HG02840 (cell line): ENCODE results near the gene CEP135.

Experiments
- ATAC-seq: cut with Tn5 transposase; IDR thresholded peaks from one replicate; pipeline ENCODE4 v1.9.1; 2021; ENCODE audit warnings: mild to moderate bottlenecking, moderate library complexity, moderate number of reproducible peaks; ENCODE audit not compliant: unreplicated experiment, low FRiP score

CEP135 gene

DNA sequence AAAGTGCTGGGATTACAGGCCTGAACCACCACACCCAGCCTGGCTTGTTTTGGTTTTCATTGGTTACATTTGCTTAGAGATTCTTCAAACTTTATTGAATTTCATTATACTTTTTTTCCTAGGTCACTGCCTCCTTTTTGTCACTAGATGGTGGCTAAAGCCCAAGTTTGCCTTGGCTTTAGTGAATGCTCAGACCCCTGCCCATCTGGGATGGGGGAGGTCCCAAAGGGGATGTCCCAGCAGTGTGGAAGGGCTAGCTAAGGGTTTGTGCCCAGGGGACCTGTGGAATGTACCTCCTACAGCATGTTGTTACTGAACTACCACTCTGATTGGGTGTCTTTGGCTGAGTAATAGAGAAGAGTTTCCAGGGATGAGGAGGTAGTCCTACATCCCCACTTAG, 58.4 kb downstream of the CEP135 start:
- ATAC-seq: no peak

DNA sequence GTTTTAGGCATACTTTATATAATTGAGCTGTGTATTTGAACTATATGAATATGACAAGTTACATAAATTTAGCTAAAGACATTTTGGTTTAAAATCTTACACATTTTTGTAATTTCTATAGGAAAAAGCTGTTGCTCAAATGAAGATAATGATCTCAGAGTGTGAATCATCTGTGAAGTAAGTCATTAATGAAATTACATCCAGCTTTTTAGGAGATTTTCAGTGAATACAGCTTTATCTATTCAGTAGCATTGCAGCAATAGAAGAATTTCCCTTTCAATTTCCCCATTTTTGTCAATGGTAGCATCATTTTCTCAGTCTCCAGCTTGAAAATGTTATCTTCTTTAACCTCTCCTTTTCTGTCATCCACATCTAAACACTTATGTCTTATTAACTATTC, 59.5 kb downstream of the CEP135 start:
- no peak for ATAC-seq

DNA sequence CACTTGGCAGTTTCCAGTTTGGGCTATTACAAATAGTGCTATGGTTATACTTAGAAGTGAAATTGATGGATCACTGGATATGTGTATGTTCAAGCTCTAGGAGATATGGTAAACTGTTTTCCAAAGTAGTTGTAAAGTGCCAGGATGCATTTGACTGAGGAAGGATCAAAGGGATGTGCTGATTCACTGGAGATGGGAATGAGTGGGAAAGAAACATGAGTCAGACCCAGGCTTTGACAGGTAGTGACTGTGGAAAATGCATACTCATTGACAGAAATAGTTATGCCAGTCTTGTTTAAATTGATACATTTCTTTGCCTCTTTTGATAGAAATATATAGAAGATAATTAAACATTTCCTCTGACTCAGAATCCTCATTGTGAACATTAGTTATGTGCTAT, 77.9 kb downstream of the CEP135 start:
- ATAC-seq: no peak

DNA sequence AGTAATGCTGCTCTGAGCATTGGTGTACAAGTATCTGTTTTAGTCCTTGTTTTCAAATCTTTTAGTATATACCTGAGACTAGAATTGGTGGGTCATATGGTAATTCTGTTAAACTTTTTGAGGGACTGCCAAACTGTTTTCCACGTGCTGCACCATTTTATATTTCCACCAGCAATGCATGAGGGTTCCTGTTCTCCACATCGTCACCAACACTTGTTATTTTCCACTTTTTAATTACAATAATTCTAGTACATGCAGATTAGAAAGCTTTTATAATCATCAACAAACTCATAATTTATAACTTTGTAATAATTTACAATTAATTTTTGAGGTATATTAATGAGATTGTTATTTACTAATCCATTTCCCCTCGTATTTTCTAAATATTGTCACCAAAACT, 79.4 kb downstream of the CEP135 start:
- ATAC-seq: no peak

DNA sequence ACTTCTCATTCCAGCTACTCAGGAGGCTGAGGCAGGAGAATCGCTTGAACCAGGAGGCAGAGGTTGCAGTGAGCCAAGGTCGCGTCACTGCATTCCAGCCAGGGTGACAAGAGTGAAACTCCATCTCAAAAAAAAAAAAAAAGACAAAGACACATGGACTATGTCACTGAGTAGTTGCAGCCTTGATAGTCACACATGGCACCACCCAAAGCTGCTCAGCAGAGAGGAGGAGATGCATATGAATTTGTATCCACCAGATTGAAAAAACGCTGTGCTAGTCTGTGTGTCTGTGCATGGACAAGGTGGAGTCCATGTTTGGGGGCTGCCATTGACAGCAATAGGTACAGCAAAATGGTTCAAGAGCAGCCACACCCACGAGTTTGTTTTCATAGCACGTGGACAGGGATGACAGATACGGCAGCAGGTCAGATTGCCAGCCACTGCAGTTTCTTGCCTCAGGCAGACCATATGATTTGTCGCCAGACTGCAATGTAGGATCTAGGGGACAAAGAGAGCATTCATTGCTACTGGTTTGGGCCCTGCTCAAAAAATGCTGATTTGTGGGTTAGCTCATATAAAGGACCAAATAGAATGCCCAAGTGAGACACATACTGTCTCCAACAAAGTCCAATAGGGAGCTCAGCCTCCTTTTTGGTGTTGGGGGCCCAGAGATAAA, 89.9 kb downstream of the CEP135 start:
- ATAC-seq: no peak

DNA sequence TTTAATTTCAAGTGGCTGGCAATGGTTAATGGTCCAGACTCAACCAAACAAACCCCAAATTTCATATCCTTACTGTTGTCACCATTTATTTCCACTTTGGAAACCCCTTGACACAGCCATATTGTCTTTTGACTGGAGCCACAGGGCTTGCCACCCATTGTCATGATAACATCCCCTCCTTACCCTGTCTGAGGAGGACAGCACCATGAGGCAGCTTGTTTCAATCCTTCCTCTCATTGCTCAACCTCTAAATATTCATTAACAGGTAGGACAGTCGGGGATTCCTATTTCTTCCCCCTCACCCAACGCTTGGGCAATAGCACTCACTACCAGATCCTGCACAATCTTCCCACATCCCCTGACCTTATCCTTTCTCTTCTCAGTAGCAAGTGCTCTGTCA, 92.1 kb downstream of the CEP135 start:
- ATAC-seq: no peak

DNA sequence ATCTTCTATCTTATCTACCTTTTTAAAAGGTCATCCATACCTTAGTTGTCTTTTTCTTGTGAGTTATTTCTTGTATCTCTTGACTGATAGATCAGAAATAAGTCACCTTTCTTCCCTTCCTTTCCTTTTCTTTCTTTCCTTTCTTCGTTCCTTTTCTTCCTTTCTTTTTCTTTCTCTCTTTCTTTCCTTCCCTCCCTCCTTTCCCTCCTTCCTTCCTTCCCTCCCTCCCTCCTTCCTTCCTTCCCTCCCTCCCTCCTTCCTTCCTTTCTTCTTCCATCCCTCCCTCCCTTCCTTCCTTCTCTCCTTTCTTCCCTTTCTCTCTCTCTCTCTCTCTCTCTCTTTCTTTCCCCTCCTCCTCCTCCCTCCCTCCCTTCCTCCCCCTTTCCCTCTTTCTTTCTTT, 93.5 kb downstream of the CEP135 start:
- ATAC-seq: no peak

DNA sequence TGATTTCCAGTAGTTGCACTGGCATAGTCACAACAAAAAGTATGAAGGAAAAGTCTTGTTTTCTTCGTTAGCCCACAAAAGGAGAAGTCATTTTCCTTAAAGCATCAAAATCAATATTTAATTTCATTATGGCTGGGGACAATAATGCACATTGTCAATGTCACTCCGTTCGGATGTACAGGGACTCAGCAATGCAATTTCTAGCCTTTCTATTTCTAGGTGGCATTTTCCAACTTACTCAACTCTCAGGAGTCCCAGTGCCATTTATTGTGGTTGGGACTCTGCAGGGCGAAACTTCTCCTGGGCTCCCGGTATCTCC, 99.6 kb downstream of the CEP135 start:
- no peak for ATAC-seq

DNA sequence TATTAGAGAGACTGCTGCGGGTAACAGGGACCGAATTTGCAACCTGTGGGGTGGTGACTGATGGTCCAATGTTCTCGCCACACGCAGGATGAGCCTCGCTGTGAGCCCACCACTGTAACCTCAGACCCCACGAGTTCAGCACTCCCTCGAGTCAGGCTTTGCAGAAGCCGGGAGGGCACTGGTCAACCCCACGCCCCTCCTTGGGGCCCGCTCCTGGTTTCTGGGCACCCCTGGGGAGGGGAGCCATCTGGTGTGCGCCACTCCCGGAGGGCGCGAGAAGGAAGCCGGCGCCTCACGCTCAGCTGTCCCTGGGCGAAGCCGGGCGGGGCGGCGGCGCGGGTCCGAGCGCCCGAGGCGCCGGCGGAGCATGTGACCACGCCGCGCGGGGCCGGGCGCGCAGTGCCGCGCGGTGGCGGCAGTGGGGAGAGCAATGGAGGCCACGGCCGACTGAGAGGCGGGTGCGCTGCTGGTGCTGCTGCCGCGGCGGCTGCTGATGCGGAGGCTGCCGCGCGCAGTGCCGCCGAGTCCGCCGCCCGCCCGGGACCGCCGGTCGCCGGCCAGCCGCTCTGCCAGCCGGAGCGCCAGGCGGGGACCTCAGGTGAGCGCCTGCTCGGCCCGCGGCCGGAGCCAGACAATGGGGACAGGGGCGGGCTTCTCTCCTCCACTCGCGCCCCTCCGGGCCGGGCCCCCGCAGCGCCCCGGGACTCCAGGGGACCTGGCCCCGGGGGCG, 100.1 kb downstream of the CEP135 start:
- peak; percentile 95 for ATAC-seq

DNA sequence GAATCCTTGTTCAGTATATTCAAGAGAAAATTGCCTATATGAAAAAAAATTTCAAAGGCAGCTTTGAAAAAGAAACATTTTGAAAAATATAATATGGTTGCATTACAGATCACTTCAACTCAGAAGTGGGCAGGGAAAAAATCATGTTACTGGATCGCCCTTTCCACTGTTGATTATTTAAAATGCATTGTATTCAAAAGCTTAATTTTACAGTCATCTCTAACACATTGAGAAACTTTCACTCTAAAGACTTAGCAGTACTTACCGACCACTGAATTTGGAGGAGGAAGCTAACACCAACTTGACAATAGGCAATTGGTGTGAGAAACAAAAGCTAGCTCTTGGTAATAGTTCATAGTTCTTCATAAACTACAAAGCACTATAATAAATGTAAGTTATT, 101.9 kb downstream of the CEP135 start:
- no peak for ATAC-seq

DNA sequence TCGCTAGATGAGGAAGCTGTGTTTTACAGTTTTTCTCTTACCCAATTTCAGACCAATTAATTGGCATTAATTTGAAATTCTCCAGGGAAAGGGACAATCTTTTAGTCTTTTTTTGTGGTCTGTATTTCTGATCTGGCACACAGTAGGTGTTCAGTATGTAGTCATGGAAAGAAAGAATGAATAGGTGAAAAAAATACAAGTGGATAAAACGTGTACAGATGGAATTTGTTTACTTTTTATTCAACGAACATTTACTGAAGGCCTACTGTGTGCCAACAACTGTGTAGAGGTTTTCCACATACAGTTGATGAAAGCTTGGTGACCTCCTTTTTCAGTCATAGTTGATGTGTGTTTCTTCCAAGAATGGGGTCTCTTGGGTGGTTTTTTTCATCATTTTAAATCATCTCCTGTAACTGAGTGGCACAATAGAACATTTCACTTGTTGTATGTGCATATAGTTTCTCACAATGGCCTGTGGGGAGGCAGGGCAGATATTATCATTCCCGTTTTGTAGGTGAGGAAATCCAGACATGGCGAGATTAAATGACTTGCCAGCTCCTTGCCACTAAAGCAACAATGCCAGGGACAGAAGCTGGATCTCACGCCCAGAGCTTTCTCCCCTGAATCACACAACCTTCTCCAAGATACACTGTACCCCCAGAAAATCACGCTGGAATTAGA, 102.4 kb downstream of the CEP135 start:
- no peak for ATAC-seq

DNA sequence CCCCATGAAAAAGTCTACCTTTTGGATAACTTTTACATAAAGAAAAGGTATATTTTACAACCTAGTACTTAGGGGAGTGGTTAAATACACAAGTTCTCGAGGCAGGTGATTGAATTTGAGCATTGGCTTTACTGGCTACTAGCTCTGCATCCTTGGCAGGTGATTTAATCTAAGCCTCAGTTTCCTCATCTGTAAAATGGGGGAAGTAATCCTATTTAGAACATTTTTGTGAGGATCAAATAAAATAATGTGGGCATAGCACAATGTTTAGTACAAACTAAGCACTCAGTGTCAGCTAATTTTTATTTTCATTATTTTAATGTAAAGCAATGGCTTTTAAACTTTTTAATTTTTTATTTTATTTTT, 102.9 kb downstream of the CEP135 start:
- ATAC-seq: no peak

DNA sequence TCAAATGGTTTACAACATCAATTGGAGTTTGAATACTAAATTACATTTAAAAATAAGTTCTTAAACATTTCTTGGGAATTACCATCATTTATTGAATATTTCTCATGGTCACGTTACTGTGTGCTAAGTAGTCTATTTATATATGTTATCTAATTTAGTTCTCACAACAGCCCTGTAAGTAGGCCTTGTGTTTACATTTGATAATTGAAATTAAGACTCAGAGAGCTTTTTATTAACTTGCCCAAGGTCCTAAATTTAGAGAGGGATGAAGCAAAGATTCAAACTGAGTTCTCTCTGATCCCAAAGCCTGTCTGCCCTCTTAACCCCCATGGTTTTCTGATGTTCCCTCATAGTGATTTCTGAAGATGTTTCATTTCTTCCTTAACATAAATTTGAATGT, 103.7 kb downstream of the CEP135 start:
- ATAC-seq: no peak

DNA sequence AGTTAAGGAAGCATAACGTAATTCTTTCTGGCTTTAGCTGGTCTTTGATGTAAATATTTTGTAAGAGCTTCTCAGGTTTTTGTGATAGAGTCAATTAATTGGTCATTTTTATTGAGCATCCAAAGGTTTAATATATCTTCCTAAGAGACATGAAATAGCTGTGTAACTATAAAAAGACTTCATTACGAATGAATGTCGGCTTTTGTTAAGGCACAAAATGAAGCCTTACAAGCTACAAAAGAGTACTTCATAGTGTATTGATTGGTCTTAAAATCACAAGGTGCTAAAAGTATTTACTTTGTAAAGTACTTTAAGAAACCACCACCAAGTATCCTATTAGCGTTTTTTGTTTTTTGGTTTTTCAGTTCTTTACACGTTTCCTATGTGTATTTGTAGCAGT, 104.2 kb downstream of the CEP135 start:
- ATAC-seq: no peak

DNA sequence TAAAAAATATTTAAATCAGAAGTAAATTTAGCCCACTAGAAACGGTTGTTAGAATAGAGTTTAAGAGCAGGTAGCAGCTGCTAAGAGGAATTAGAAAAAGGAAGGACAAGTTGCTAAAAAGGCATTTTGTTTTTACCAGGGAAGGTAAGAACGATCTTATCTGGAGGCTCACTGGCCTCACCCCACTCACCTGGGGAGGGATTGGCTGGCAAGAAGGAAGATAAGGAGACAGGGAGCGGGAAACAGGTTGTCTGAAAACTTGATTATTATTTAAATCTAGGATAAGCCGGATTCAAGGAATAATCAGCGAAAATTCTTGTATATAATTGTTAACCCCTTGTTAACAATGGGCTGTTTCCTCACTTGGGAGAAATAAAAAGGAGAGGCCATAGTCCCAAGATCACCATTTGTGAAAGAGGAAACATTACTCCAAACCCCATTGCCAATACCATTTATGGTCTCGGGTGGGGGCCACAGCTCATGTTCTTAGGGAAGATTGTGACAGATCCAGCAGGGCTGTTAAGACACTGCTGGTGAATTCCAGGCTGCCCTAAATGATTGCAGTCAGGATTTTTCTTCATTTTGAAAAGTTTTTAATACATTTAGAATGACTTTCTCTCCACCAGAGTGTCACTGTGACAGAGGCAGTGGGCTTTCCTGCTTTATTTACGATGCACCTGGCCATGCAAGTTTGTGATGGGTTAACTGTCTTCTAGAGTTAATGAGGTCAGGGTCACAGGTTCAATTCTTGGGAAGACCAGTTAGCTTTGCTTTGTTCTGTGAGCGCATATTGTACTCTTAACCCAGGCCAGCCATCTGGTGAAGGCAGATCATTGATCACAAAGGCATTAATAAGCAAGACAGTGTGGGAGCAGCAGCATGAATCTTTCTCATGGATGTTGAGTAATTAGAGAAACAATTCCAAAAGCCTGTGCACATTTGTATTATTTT, 106.6 kb downstream of the CEP135 start:
- no peak for ATAC-seq

DNA sequence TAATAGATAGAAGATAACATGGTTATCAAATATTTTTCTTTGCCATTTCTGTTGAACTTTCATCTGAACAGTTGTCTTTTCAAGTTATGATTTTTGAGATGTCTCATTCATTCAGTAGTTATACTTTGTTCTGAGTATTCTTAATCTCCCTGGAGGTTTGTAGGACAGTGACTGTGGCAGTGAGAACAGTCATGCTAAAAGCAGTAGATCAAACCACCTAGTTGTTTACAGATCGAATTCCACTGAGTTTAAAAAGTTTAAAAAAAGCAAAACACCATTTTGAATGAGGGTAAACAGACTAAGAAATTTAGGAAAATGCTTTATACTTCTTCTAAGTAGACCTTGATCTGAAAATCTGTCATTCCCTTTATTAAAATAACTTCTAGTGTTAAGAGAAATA, 107.2 kb downstream of the CEP135 start:
- no peak for ATAC-seq

DNA sequence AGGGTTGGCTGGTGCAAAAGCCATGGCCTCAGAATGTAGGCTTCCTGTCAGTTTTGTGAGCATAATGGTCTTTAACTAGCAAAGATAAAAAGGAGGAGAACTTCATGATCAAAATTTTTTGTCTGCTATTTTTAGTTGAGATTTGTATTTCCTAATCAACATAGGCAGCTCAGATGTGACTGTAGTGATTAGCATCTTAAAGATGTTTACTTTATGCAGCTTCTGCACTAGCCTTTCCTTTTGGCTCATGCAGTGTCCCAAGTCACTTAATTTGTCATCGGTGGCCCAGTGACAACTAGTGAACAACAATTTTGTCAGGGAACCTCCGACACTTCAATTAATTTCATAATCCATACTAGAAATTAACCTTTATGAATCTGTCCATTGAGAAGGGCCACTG, 109.8 kb downstream of the CEP135 start:
- ATAC-seq: no peak

DNA sequence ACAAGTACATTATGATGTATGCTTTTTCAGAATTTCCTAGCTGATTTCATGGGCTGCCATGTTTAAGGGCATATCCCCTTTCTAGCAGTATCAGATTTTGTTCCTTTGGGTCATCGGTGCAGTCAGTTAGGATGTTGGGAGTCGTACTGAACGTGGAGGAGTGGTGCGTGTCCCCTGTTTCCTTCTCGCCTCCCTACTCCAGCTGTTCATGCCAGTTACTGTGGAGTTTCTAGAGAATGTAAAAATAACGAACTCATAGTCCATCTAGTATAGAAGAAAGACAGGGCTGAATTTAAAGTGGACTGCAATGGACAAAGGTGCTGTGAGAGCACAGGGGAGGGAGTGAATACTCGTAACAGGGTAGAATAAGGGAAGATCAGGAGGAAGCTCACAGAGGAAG, 111.3 kb downstream of the CEP135 start:
- ATAC-seq: no peak

DNA sequence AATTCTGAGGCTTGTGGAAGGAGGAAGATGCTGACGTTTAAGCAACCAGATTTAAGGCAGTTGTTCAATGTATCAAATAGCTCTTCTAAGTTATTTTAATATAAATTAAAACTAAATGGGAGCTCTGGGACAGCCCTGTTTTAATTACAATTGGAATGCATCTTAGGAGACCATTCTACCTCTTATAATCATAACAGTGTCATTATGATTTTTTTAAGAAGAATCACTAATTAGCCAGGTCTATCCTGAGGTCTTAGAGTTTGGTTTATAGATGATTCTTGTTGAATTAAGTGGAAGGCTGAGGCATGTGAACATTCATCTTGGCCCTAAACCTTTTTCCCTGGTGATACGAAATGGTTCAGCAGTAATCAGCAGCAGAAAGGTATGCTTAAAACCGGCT, 113.4 kb downstream of the CEP135 start:
- no peak for ATAC-seq

DNA sequence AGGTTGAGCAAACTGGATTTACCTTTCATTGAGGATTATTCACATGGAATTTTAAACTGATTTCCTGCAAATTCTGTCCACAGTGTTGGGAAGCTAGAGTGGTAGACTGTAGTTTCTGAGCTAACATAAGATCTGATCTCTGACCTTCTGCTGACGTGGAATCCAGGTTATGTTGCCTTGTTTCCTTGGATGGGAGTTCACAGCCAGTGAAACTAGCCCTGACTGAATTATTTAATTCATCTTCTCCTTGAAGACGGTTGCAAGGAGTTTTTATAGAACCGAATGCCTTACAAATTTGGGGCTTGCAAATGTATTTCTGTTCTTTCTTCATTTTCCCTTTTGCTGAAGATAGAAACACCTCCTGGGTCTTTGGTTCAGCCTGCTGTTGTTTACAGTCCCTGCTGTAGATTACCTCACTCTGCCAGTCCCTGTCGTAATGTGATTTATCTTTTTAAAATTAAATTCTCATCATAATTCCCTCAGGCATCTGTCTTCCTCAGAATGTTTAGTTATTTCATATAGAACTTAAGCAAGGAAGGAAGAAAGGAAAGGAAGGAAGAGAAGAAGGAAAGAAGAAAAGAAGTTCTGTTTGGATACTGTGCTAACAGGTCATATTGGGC, 113.9 kb downstream of the CEP135 start:
- ATAC-seq: no peak

DNA sequence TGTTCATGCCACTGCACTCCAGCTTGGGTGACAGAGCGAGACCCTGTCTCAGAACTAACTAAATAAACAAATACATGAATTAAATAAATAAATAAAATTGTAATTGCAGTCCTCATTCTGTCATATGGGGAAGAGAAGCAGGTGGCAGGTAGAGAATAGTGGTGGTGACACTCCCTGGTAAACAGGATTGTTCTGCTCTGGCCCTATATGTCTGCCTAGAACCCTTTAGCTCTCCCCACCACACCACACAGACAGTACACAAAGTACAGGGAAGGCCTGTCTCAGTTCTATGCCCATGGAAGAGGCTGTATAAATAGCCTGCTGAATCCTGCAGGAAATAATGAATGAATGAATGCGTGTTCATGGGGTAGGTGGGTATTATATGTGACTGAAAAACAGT, 117.7 kb downstream of the CEP135 start:
- no peak for ATAC-seq
